GM18858 (cell line): Measurements from ENCODE around the gene MCM5.
A peak's percentile ranks its signal among the peaks of the same experiment; 100 is the strongest.
"Not testable (repeated sequence)": the region's sequence is repeated elsewhere in the genome, so short reads cannot be mapped to it uniquely, and the experiment has no call there.

Source experiments
- ATAC-seq: cut with Tn5 transposase; IDR thresholded peaks from one replicate; pipeline ENCODE4 v1.9.1; 2021; ENCODE audit not compliant: unreplicated experiment

Gene MCM5

GRCh38 chr22:35399678-35400500 lies at the start of gene MCM5:
TSS of gene MCM5 (plus strand) at chr22:35400140. CDS start at chr22:35400439, 299 bp downstream.
- ATAC-seq, result peak; percentile 86

- peak; percentile 72 for ATAC-seq
Measured at GRCh38 chr22:35350539-35351503, 49.1 kb upstream of the MCM5 start.

- no peak for ATAC-seq
Measured at GRCh38 chr22:35352214-35353111, 47.5 kb upstream of the MCM5 start.

GRCh38 chr22:35353318-35353717 lies 46.6 kb upstream of the MCM5 start:
- ATAC-seq, result no peak

GRCh38 chr22:35354068-35354467 lies 45.9 kb upstream of the MCM5 start:
- ATAC-seq, result no peak

GRCh38 chr22:35357883-35358621 lies 41.9 kb upstream of the MCM5 start:
- no peak for ATAC-seq

GRCh38 chr22:35359380-35360065 lies 40.4 kb upstream of the MCM5 start:
- no peak for ATAC-seq

- no peak for ATAC-seq
Measured at GRCh38 chr22:35361001-35361558, 38.9 kb upstream of the MCM5 start.

GRCh38 chr22:35363566-35364086 lies 36.3 kb upstream of the MCM5 start:
- ATAC-seq, result no peak

- not testable (repeated sequence) for ATAC-seq
Measured at GRCh38 chr22:35364230-35364629, 35.7 kb upstream of the MCM5 start.

- no peak for ATAC-seq
Measured at GRCh38 chr22:35367331-35367886, 32.5 kb upstream of the MCM5 start.

- no peak for ATAC-seq
Measured at GRCh38 chr22:35368386-35368785, 31.6 kb upstream of the MCM5 start.

- no peak for ATAC-seq
Measured at GRCh38 chr22:35369996-35370395, 29.9 kb upstream of the MCM5 start.

- ATAC-seq, result no peak
Measured at GRCh38 chr22:35373781-35374180, 26.2 kb upstream of the MCM5 start.

GRCh38 chr22:35375031-35375430 lies 24.9 kb upstream of the MCM5 start:
- no peak for ATAC-seq

- no peak for ATAC-seq
Measured at GRCh38 chr22:35375526-35375925, 24.4 kb upstream of the MCM5 start.

GRCh38 chr22:35376728-35377472 lies 23.0 kb upstream of the MCM5 start:
- ATAC-seq, result no peak

- ATAC-seq, result no peak
Measured at GRCh38 chr22:35377735-35378134, 22.2 kb upstream of the MCM5 start.
